ENCODE measurements around the gene ADAMTSL5.

- peak; percentile 67 for TF ChIP-seq CTCF (IDR thresholded peaks at IDR 0.05; ENCODE audit: low read depth, low read length, missing input control)
- TF ChIP-seq EGR1 (IDR thresholded peaks at IDR 0.05; ENCODE audit: low read depth in 2 of 2): no peak
- no peak for TF ChIP-seq REST (IDR thresholded peaks at IDR 0.05)
- no peak for TF ChIP-seq ATF3 (IDR thresholded peaks at IDR 0.05)
These were observed 878 bp upstream of the ADAMTSL5 start for GRCh38 chr19:1513499-1514294.

Measured in liver (tissue), 3 donors.